ENCODE data around the gene STAT5A.
"Not testable (repeated sequence)": the region's sequence is repeated elsewhere in the genome, so short reads cannot be mapped to it uniquely, and the experiment has no call there.

Gene STAT5A

GRCh38 chr17:42338427-42338985 is 50.2 kb downstream of the STAT5A start:
- no peak for DNase-seq

GRCh38 chr17:42339221-42339620 is 50.9 kb downstream of the STAT5A start:
- no peak for DNase-seq

- DNase-seq: no peak
Observed at GRCh38 chr17:42340691-42341127, 52.4 kb downstream of the STAT5A start.

- no peak for DNase-seq
Observed at GRCh38 chr17:42341568-42341967, 53.3 kb downstream of the STAT5A start.

- DNase-seq: no peak
Observed at GRCh38 chr17:42342242-42343008, 54.1 kb downstream of the STAT5A start.

GRCh38 chr17:42345396-42346073 is 57.2 kb downstream of the STAT5A start:
- DNase-seq: no peak

- DNase-seq: no peak
Observed at GRCh38 chr17:42346481-42346880, 58.2 kb downstream of the STAT5A start.

- no peak for DNase-seq
Observed at GRCh38 chr17:42347198-42347597, 58.9 kb downstream of the STAT5A start.

GRCh38 chr17:42347606-42348005 is 59.3 kb downstream of the STAT5A start:
- no peak for DNase-seq

GRCh38 chr17:42348104-42348503 is 59.8 kb downstream of the STAT5A start:
- no peak for DNase-seq

GRCh38 chr17:42354956-42355843 is 66.9 kb downstream of the STAT5A start:
- DNase-seq: no peak

- no peak for DNase-seq
Observed at GRCh38 chr17:42358434-42358833, 70.1 kb downstream of the STAT5A start.

- no peak for DNase-seq
Observed at GRCh38 chr17:42359133-42359532, 70.8 kb downstream of the STAT5A start.

GRCh38 chr17:42360388-42360787 is 72.1 kb downstream of the STAT5A start:
- not testable (repeated sequence) for DNase-seq

Measured in midbrain (tissue), 1 donor.